Stimulated activated CD4-positive, alpha-beta T cell treated with anti-CD3 and anti-CD28 coated beads, TNF-alpha, amount 100 ng/mL, for 4 hours (primary cell): ENCODE measurements around the gene CSTF2T.

Experiments used
- DNase-seq, 3 experiments: peaks; one replicate each; pipeline ENCODE4 v3.0.0-alpha.2; 2020; ENCODE audit warnings: low read depth in 3 of 3

The CSTF2T gene

DNA sequence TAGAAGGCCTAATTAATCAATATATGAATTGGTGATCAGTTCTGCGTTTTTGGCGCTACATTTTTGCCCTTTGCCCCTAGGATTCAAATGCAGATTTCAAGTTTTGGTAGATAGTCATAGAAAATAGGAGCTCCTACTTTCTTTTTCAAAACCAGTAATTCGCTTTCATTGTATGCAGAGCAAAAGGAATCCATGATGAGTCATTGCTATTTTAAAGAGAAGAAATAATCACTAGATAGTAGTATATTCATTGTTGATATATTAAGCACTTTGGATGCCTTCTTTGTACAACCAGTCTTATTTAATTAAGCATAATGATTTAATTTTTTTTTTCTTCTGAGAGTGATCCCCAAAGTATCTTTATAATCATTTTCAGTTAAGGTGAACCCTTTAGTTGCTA, 50.3 kb downstream of the CSTF2T start:
- DNase-seq: no peak
